ENCODE results near the gene PRR5L.

PRR5L gene

DNA sequence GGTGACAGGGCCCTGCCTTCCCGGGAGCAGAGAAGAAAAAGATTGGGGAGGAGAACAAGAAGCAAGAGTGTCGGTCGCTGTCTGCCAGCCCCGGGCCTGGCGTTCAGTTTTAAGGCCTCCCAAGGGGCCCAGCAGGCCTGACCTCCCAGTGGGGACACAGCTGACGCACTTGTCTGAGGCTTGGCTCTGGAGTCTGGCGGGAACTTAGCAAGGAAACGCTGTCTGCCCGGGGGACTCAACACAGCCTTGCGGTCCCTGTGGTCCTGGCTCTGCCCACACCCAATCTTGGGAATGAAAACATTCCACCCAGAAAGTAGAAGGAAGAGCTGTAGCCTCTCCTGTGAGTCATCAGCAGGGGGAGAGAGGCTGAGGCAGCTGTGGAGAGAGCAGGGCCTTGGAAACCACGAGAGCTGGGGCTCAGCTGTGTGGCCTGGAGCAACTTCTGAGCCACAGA lies 159.6 kb downstream of the PRR5L start:
- peaks cover 10% of the 10 kb centered on the region for H3K4me1 ChIP-seq (ENCODE audit: low read length)

DNA sequence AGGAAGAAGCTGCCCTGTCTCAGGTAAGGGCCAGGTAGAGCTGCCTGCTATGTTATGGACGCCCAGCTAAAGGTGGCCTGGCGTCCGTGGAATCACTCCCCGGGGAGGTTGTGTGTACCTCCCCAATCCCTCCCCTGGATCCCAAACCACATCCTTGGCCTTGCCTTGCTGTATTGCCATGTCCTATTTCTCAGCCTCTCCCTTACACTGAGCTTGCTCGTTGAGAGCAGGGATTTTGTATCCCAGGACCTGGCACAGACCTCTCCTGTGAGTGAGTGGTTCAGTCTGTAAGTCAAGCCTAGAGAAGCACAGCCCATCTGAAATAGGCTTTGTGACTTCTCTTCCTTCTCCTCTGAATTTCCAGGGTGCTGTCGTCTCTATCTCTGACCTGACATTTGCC lies 160.1 kb downstream of the PRR5L start:
- H2AFZ ChIP-seq (ENCODE audit: low read depth, low read length): no peak overlapping the region
- H3K27ac ChIP-seq (ENCODE audit: low read length): no peak overlapping the region
- no peaks in the 10 kb centered on the region for H3K36me3 ChIP-seq (replicated peaks; ENCODE audit: low read depth, low read length)
- H3K27me3 ChIP-seq (ENCODE audit: low read depth, low read length): no peaks in the 10 kb centered on the region
- peaks cover 10% of the 10 kb centered on the region for H3K4me1 ChIP-seq (ENCODE audit: low read length)
- no peaks in the 10 kb centered on the region for H3K79me2 ChIP-seq (ENCODE audit: low read length)
- TF ChIP-seq, protein P1, sequence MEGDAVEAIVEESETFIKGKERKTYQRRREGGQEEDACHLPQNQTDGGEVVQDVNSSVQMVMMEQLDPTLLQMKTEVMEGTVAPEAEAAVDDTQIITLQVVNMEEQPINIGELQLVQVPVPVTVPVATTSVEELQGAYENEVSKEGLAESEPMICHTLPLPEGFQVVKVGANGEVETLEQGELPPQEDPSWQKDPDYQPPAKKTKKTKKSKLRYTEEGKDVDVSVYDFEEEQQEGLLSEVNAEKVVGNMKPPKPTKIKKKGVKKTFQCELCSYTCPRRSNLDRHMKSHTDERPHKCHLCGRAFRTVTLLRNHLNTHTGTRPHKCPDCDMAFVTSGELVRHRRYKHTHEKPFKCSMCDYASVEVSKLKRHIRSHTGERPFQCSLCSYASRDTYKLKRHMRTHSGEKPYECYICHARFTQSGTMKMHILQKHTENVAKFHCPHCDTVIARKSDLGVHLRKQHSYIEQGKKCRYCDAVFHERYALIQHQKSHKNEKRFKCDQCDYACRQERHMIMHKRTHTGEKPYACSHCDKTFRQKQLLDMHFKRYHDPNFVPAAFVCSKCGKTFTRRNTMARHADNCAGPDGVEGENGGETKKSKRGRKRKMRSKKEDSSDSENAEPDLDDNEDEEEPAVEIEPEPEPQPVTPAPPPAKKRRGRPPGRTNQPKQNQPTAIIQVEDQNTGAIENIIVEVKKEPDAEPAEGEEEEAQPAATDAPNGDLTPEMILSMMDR (IDR thresholded peaks at IDR 0.05; ENCODE audit: low read depth, low read length): no peak
- no peak for TF ChIP-seq EZH2phosphoT487 (IDR thresholded peaks at IDR 0.05; ENCODE audit: low read depth)
- H3K9me3 ChIP-seq (ENCODE audit: insufficient read depth, low read length): no peaks in the 10 kb centered on the region
- no peak overlapping the region for H3K4me2 ChIP-seq (ENCODE audit: low read length)
- no peak overlapping the region for H3K9ac ChIP-seq (ENCODE audit: low read length)
- no peaks in the 10 kb centered on the region for H4K20me1 ChIP-seq (ENCODE audit: insufficient read depth, low read length)
- no peak overlapping the region for H3K4me3 ChIP-seq (ENCODE audit: low read length)

More for the DNA sequence above, 159.6 kb downstream of the PRR5L start:
- H2AFZ ChIP-seq (ENCODE audit: low read depth, low read length): no peak overlapping the region
- no peak for TF ChIP-seq EZH2phosphoT487 (IDR thresholded peaks at IDR 0.05; ENCODE audit: low read depth)
- TF ChIP-seq, protein P1 (IDR thresholded peaks at IDR 0.05; ENCODE audit: low read depth, low read length): no peak
- no peak overlapping the region for H3K4me2 ChIP-seq (ENCODE audit: low read length)
- H3K9me3 ChIP-seq (ENCODE audit: insufficient read depth, low read length): no peaks in the 10 kb centered on the region
- H3K27ac ChIP-seq (ENCODE audit: low read length): no peak overlapping the region
- no peak overlapping the region for H3K9ac ChIP-seq (ENCODE audit: low read length)
- no peaks in the 10 kb centered on the region for H4K20me1 ChIP-seq (ENCODE audit: insufficient read depth, low read length)
- H3K4me3 ChIP-seq (ENCODE audit: low read length): no peak overlapping the region
- H3K27me3 ChIP-seq (ENCODE audit: low read depth, low read length): no peaks in the 10 kb centered on the region
- H3K79me2 ChIP-seq (ENCODE audit: low read length): no peaks in the 10 kb centered on the region
- no peaks in the 10 kb centered on the region for H3K36me3 ChIP-seq (replicated peaks; ENCODE audit: low read depth, low read length)

DNA sequence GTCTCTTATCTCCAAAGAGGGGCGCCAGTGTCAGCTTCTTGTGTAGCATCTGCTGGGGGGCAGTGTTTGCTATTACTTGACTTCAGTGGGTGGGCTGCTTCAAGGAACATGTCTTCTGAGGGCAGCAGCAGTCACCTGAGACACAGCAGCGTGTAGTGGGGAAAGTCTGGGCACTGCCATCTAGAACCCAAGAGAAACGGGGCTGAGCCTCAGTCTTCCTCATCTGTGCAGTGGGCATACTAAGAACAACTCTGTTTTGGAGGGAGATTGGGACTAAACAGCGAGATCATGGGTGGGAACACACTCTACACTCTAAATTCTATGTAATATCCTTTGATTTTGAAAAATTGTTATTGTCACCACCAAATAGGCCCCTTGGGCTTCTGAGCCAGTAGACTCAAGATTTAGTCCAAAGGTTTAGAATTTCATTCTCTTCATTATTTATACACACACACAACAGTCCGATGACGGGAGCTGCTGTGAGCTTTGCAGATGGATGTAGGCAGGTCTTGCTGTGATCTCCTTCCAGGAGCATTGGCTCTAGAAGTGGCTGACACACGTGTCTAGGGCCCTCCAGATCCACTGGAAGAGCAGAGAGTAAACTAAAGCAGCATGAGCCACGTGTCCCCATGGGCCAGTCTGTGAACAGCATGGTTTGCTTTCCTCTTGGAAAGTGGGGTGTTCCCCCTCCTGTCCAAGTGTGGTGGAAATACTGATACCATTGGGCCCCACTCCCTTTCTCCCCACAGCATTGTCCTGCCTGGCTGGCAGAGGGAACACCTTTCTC lies 162.2 kb downstream of the PRR5L start:
- no peak overlapping the region for H2AFZ ChIP-seq (ENCODE audit: low read depth, low read length)
- no peak overlapping the region for H3K4me3 ChIP-seq (ENCODE audit: low read length)
- no peaks in the 10 kb centered on the region for H3K79me2 ChIP-seq (ENCODE audit: low read length)
- H3K27me3 ChIP-seq (ENCODE audit: low read depth, low read length): no peaks in the 10 kb centered on the region
- no peak overlapping the region for H3K27ac ChIP-seq (ENCODE audit: low read length)
- peaks cover 9% of the 10 kb centered on the region for H3K4me1 ChIP-seq (ENCODE audit: low read length)
- no peak overlapping the region for H3K9ac ChIP-seq (ENCODE audit: low read length)
- TF ChIP-seq, protein P1 (IDR thresholded peaks at IDR 0.05; ENCODE audit: low read depth, low read length): no peak
- TF ChIP-seq EZH2phosphoT487 (IDR thresholded peaks at IDR 0.05; ENCODE audit: low read depth): no peak
- H3K9me3 ChIP-seq (ENCODE audit: insufficient read depth, low read length): no peaks in the 10 kb centered on the region
- no peak overlapping the region for H3K4me2 ChIP-seq (ENCODE audit: low read length)
- H3K36me3 ChIP-seq (replicated peaks; ENCODE audit: low read depth, low read length): no peaks in the 10 kb centered on the region
- no peaks in the 10 kb centered on the region for H4K20me1 ChIP-seq (ENCODE audit: insufficient read depth, low read length)

DNA sequence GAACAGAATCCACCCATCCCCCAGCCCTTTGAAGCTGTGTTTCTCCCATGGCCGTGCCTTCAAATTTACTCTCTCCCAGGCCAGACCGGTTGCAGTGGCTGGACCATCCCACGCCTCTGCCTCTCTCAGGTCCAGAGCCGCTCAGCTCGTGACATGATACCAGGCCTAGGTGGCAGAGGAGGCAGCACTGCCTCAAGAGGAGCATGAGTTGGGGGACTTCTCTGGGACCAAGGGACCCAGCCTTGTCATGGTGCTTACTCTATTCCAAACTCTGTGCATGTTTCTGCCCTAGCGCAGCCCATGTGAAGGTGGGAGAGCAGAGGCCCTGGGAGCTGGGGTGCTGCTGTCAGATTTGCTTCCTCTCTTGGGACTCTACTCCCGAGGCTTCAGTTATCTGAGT lies 163.0 kb downstream of the PRR5L start:
- no peaks in the 10 kb centered on the region for H4K20me1 ChIP-seq (ENCODE audit: insufficient read depth, low read length)
- H3K4me2 ChIP-seq (ENCODE audit: low read length): no peak overlapping the region
- TF ChIP-seq EZH2phosphoT487 (IDR thresholded peaks at IDR 0.05; ENCODE audit: low read depth): no peak
- TF ChIP-seq, protein P1 (IDR thresholded peaks at IDR 0.05; ENCODE audit: low read depth, low read length): no peak
- no peak overlapping the region for H3K4me3 ChIP-seq (ENCODE audit: low read length)
- H3K9ac ChIP-seq (ENCODE audit: low read length): no peak overlapping the region
- no peaks in the 10 kb centered on the region for H3K9me3 ChIP-seq (ENCODE audit: insufficient read depth, low read length)
- no peaks in the 10 kb centered on the region for H3K36me3 ChIP-seq (replicated peaks; ENCODE audit: low read depth, low read length)
- H3K79me2 ChIP-seq (ENCODE audit: low read length): no peaks in the 10 kb centered on the region
- H2AFZ ChIP-seq (ENCODE audit: low read depth, low read length): no peak overlapping the region
- no peaks in the 10 kb centered on the region for H3K27me3 ChIP-seq (ENCODE audit: low read depth, low read length)
- H3K4me1 ChIP-seq (ENCODE audit: low read length): peaks cover 2% of the 10 kb centered on the region
- H3K27ac ChIP-seq (ENCODE audit: low read length): no peak overlapping the region
